Stimulated activated CD8-positive, alpha-beta memory T cell treated with anti-CD3 and anti-CD28 coated beads, Interleukin-4, amount 100 ng/mL, for 24 hours (primary cell): ENCODE results near the gene AQP5.

ENCODE experiments used
- DNase-seq: peaks from one replicate; pipeline ENCODE4 v3.0.0-alpha.2; 2020; ENCODE audit warnings: low read depth

Gene AQP5

GRCh38 chr12:49950273-49951251 lies 11.1 kb upstream of the AQP5 start, which contains the start of gene AQP2:
TSS of gene AQP2 (plus strand) at chr12:49950737. CDS start at chr12:49950831, 94 bp downstream.
- DNase-seq: no peak

GRCh38 chr12:49951411-49952240 lies 10.0 kb upstream of the AQP5 start:
- no peak for DNase-seq

GRCh38 chr12:49952391-49953055 lies 9.1 kb upstream of the AQP5 start:
- no peak for DNase-seq

- DNase-seq: no peak
These were observed 8.5 kb upstream of the AQP5 start for GRCh38 chr12:49953151-49953550.

GRCh38 chr12:49953961-49954846 lies 7.5 kb upstream of the AQP5 start:
- DNase-seq: no peak

GRCh38 chr12:49954863-49955830 lies 6.5 kb upstream of the AQP5 start:
- DNase-seq: no peak

- DNase-seq: no peak
These were observed 5.6 kb upstream of the AQP5 start for GRCh38 chr12:49955899-49956662.

GRCh38 chr12:49956663-49957569 lies 4.8 kb upstream of the AQP5 start:
- DNase-seq: no peak

GRCh38 chr12:49957570-49957967 lies 4.1 kb upstream of the AQP5 start:
- DNase-seq: no peak

- no peak for DNase-seq
These were observed 1.8 kb upstream of the AQP5 start for GRCh38 chr12:49959685-49960473.

GRCh38 chr12:49960474-49961110 lies 1.1 kb upstream of the AQP5 start:
- DNase-seq: no peak

- DNase-seq: no peak
These were observed 507 bp downstream of the AQP5 start for GRCh38 chr12:49961993-49962764.

GRCh38 chr12:49962861-49963765 lies 1.4 kb downstream of the AQP5 start:
- no peak for DNase-seq

GRCh38 chr12:49963976-49964815 lies 2.5 kb downstream of the AQP5 start:
- no peak for DNase-seq
